Measurements from ENCODE around the gene CHMP4B. TPM values are rescaled to one million over a fixed set of nuclear protein-coding genes. Genes with fewer than 3 reads are reported as not detected.
A peak's percentile ranks its signal among the peaks of the same experiment; 100 is the strongest.

CHMP4B gene
- total RNA-seq, 1 donor from 2014 or later: 104 TPM

- no peak overlapping the region for H3K4me3 ChIP-seq
- DNase-seq: no peak
- intact Hi-C loops (cut with micrococcal nuclease): no loop called here
- peaks cover 56% of the 10 kb centered on the region for H3K4me1 ChIP-seq
- TF ChIP-seq, protein P1, sequence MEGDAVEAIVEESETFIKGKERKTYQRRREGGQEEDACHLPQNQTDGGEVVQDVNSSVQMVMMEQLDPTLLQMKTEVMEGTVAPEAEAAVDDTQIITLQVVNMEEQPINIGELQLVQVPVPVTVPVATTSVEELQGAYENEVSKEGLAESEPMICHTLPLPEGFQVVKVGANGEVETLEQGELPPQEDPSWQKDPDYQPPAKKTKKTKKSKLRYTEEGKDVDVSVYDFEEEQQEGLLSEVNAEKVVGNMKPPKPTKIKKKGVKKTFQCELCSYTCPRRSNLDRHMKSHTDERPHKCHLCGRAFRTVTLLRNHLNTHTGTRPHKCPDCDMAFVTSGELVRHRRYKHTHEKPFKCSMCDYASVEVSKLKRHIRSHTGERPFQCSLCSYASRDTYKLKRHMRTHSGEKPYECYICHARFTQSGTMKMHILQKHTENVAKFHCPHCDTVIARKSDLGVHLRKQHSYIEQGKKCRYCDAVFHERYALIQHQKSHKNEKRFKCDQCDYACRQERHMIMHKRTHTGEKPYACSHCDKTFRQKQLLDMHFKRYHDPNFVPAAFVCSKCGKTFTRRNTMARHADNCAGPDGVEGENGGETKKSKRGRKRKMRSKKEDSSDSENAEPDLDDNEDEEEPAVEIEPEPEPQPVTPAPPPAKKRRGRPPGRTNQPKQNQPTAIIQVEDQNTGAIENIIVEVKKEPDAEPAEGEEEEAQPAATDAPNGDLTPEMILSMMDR (IDR thresholded peaks at IDR 0.05; ENCODE audit: borderline replicate concordance): no peak
- no peaks in the 10 kb centered on the region for H3K36me3 ChIP-seq
- no peaks in the 10 kb centered on the region for H3K27me3 ChIP-seq (ENCODE audit: low read depth)
- H3K9me3 ChIP-seq (replicated peaks): no peaks in the 10 kb centered on the region
- peak overlapping the region; percentile 65 for H3K27ac ChIP-seq (replicated peaks)
These were observed 21.9 kb upstream of the CHMP4B start for GRCh38 chr20:33789109-33789857.

- TF ChIP-seq, protein P1 (IDR thresholded peaks at IDR 0.05; ENCODE audit: borderline replicate concordance): no peak
- Histone ChIP-seq H3K36me3 (no peaks in the 10 kb centered on the region), H3K27ac (replicated peaks) (peak overlapping the region; percentile 65), H3K4me3 (no peak overlapping the region), H3K4me1 (peaks cover 56% of the 10 kb centered on the region), H3K9me3 (replicated peaks) (no peaks in the 10 kb centered on the region), H3K27me3 (ENCODE audit: low read depth) (no peaks in the 10 kb centered on the region)
- DNase-seq: no peak
- intact Hi-C loops (cut with micrococcal nuclease): no loop called here
These were observed 21.3 kb upstream of the CHMP4B start for GRCh38 chr20:33789858-33790182.

GRCh38 chr20:33790566-33790965 lies 20.6 kb upstream of the CHMP4B start:
- H3K27ac ChIP-seq (replicated peaks): no peak overlapping the region
- H3K27me3 ChIP-seq (ENCODE audit: low read depth): no peaks in the 10 kb centered on the region
- intact Hi-C loops (cut with micrococcal nuclease): no loop called here
- no peak overlapping the region for H3K4me3 ChIP-seq
- H3K9me3 ChIP-seq (replicated peaks): no peaks in the 10 kb centered on the region
- TF ChIP-seq, protein P1 (IDR thresholded peaks at IDR 0.05; ENCODE audit: borderline replicate concordance): no peak
- H3K36me3 ChIP-seq: no peaks in the 10 kb centered on the region
- DNase-seq: no peak
- peaks cover 56% of the 10 kb centered on the region for H3K4me1 ChIP-seq

- Histone ChIP-seq H3K27me3 (ENCODE audit: low read depth) (no peaks in the 10 kb centered on the region), H3K36me3 (no peaks in the 10 kb centered on the region), H3K27ac (replicated peaks) (no peak overlapping the region), H3K9me3 (replicated peaks) (no peaks in the 10 kb centered on the region), H3K4me1 (peaks cover 56% of the 10 kb centered on the region), H3K4me3 (no peak overlapping the region)
- TF ChIP-seq, protein P1 (IDR thresholded peaks at IDR 0.05; ENCODE audit: borderline replicate concordance): no peak
- DNase-seq: no peak
- intact Hi-C loops (cut with micrococcal nuclease): no loop called here
These were observed 20.1 kb upstream of the CHMP4B start for GRCh38 chr20:33791021-33791420.

GRCh38 chr20:33791540-33791939 lies 19.6 kb upstream of the CHMP4B start:
- DNase-seq: no peak
- no peaks in the 10 kb centered on the region for H3K36me3 ChIP-seq
- intact Hi-C loops (cut with micrococcal nuclease): no loop called here
- H3K4me3 ChIP-seq: no peak overlapping the region
- H3K4me1 ChIP-seq: peaks cover 52% of the 10 kb centered on the region
- no peaks in the 10 kb centered on the region for H3K9me3 ChIP-seq (replicated peaks)
- TF ChIP-seq, protein P1 (IDR thresholded peaks at IDR 0.05; ENCODE audit: borderline replicate concordance): no peak
- no peak overlapping the region for H3K27ac ChIP-seq (replicated peaks)
- H3K27me3 ChIP-seq (ENCODE audit: low read depth): no peaks in the 10 kb centered on the region
